ENCODE measurements around the gene NUPR2.
"Not testable (repeated sequence)": the region's sequence is repeated elsewhere in the genome, so short reads cannot be mapped to it uniquely, and the experiment has no call there.

The NUPR2 gene

DNA sequence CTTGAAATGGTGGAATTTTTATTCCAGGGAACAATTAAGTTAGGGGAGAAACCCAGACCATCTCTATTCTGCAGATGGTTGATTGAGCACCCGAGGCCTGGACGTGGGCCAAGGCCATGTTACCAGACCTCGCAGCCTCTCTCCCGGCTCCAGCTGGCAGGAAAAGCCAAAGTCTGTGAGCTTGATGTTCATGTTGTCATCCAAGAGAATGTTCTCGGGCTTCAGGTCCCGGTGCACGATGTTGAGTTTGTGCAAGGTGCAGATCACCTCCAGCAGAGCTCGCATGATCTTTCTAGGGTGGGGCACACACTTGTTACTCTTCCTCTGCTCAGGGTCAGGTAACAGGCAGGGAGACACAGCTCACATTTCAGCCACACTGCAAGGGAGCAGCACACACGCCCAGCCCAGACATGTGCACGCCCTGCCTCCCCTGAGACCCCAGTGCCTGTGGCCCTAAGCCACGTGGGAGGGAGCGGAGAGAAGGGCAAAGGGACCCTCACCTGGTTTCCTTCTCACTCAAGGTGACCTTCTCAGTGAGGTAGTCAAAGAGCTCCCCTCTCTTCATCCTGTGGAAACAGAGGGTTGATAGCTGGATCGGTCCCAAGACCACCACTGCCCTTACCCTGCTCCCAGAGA lies 32.9 kb downstream of the NUPR2 start:
- DNase-seq: peak; percentile 76

- no peak for DNase-seq
Measured at GRCh38 chr7:56081626-56082340, 34.4 kb downstream of the NUPR2 start.

- not testable (repeated sequence) for DNase-seq
Measured at GRCh38 chr7:56080726-56081435, 35.3 kb downstream of the NUPR2 start.

DNA sequence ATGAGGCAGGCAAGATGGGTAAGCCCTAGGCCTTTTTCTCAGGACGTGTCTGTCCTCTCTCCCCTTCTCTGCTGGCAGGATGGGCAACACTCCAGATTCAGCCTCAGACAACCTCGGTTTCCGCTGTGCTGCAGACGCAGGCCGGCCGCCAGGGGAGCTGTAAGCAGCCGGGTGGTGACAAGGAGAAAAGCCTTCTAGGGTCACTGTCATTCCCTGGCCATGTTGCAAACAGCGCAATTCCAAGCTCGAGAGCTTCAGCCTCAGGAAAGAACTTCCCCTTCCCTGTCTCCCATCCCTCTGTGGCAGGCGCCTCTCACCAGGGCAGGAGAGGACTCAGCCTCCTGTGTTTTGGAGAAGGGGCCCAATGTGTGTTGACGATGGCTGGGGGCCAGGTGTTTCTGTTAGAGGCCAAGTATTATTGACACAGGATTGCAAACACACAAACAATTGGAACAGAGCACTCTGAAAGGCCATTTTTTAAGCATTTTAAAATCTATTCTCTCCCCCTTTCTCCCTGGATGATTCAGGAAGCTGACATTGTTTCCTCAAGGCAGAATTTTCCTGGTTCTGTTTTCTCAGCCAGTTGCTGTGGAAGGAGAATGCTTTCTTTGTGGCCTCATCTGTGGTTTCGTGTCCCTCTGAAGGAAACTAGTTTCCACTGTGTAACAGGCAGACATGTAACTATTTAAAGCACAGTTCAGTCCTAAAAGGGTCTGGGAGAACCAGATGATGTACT lies 36.6 kb downstream of the NUPR2 start:
- peak; percentile 84 for DNase-seq

DNA sequence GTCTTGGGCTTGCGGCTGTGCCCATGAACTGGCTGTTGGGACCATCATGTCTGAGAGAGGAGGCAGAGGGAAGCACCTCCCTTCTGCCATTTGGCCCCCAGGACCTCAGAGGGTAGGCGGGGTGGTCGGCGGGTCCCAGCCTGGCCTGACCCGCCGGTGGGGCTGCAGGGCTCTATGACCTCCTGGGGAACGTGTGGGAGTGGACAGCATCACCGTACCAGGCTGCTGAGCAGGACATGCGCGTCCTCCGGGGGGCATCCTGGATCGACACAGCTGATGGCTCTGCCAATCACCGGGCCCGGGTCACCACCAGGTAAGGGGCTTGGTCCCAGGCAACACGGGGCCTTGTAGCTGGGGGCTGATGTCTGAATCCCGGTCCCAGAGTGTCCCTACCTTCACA lies 38.0 kb downstream of the NUPR2 start:
- DNase-seq: no peak

DNA sequence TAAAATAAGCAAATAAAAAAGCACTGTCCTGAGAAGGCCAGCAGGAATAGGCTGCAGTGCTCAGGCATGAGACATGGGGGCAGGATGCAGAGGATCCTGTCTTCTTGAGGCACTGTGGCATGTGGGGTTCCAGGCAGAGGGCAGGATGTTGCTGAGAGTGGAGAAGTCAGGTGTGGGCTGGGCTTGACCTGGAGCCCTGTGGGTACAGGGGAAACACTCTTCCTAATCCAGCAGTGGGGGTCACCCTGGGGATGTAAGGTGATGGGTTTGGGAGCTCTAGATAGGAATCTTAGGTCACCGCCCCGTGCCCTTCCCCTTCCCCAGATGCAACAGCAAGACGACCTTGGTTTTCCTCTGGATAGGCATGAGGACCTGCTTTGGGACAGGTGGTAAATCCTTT lies 38.5 kb downstream of the NUPR2 start:
- no peak for DNase-seq

DNA sequence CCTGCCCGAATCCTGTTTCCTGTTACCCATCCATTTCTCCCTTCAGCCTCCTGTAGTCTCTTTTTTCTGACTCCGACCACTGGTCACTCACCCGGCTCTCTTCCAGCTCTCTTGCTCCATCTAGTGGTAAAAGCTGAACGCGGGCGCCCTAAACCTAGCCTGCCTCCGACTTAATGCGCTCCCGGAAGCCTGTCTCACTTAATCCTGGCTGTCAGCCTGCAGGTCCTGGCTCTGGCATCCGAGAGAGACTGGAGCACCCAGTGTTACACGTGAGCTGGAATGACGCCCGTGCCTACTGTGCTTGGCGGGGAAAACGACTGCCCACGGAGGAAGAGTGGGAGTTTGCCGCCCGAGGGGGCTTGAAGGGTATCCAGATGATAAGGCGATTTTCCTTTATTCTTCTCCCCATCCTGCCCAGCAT lies 41.8 kb downstream of the NUPR2 start:
- DNase-seq: peak; percentile 63

DNA sequence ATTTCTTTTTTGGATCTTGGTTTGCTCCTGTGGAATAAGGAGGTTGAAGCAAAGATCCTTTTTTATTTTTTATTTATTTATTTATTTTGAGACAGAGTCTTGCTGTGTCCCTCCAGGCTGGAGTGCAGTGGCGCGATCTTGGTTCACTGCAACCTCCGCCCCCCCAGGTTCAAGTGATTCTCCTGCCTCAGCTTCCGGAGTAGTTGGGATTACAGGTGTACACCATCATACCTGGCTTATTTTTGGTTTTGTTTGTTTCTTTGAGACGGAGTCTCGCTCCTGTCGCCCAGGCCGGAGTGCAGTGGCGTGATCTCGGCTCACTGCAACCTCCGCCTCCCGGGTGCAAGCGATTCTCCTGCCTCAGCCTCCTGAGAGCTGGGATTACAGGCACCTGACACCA lies 49.8 kb downstream of the NUPR2 start:
- DNase-seq: not testable (repeated sequence)

Data from NCI-H1105 (cell line).